Ureter (tissue), 1 donor: Measurements from ENCODE around the gene AGBL5. TPM values are rescaled to one million over a fixed set of nuclear protein-coding genes. Genes with fewer than 3 reads are reported as not detected.

Experiments used
- DNase-seq: peaks from one replicate; pipeline ENCODE4 v3.0.0-alpha.2; 2020; ENCODE audit warnings: low spot score
- total RNA-seq: library from RNA; stranded (reverse); gene quantifications from one replicate; pipeline ENCODE4 v1.2.4, GENCODE V29; 2023
- donor health status: DM: yes; HTN: yes; CAD: no.

AGBL5 gene, protein sequence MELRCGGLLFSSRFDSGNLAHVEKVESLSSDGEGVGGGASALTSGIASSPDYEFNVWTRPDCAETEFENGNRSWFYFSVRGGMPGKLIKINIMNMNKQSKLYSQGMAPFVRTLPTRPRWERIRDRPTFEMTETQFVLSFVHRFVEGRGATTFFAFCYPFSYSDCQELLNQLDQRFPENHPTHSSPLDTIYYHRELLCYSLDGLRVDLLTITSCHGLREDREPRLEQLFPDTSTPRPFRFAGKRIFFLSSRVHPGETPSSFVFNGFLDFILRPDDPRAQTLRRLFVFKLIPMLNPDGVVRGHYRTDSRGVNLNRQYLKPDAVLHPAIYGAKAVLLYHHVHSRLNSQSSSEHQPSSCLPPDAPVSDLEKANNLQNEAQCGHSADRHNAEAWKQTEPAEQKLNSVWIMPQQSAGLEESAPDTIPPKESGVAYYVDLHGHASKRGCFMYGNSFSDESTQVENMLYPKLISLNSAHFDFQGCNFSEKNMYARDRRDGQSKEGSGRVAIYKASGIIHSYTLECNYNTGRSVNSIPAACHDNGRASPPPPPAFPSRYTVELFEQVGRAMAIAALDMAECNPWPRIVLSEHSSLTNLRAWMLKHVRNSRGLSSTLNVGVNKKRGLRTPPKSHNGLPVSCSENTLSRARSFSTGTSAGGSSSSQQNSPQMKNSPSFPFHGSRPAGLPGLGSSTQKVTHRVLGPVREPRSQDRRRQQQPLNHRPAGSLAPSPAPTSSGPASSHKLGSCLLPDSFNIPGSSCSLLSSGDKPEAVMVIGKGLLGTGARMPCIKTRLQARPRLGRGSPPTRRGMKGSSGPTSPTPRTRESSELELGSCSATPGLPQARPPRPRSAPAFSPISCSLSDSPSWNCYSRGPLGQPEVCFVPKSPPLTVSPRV
- 22.0 TPM for total RNA-seq

DNA sequence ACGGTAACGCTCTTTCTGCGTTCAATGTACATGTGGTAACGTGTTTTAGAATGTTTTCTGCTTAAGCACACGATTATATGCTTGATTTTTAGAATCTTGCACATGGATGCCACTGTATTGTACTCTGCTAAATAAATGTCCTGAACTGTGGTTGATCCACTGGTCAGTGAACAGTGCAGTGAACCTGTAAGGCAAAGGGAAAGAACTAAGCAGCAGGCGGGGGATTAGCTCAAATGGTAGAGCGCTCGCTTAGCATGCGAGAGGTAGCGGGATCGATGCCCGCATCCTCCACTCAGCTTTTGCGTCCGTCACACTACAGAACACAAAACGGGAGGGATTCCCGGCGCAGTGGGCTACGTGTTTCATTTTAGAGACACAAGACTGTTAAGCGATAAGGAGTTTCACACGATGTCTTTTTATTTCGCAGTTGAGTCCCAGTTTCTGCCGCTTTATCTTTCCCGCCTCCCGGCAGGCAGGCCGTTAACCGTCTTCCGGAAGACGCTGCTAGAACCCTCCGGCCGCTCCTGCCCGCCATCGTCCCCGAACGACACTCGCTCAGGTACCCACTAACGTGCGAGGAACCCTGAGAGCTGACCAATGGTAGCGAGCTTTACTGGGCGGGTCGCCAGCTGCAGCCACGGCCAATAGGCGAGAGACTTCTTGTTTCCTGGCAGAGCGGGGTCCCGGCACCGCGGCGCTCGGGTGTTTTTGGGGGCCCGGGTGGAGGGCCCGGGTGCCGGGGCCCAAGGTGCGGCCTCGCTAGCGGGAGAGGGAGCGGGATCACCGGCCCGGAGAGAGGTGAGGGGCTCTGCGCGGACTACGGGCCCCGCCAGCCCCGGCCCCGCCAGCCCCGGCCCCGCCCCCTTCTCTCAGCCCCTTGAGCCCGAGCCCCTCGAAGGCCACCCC is at the start of gene AGBL5:
TSS of gene AGBL5 (plus strand) at position 673 of the 906 bp plus-strand sequence. CDS start 1,291 bp downstream, outside the sequence.
- DNase-seq = peak; percentile 97

DNA sequence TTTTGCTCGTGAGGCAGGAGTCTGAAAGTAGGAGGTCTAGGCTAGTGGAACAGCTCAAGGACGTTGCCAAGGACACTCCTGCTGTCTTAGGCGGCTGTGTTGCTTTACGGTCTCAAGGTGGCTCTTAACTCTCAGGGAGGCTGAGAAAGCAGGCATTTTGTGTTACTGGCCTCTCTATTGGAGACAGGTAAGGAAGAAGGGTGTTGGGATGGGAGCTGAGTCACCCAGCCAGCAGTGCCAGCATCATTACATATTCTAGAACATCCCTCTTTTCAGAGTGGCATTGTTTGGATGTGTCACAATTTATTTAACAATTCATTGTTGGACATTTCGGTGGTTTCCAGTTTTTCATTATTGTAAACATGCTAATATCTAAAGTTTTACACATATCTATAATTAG is 49.5 kb upstream of the AGBL5 start:
- no peak for DNase-seq

DNA sequence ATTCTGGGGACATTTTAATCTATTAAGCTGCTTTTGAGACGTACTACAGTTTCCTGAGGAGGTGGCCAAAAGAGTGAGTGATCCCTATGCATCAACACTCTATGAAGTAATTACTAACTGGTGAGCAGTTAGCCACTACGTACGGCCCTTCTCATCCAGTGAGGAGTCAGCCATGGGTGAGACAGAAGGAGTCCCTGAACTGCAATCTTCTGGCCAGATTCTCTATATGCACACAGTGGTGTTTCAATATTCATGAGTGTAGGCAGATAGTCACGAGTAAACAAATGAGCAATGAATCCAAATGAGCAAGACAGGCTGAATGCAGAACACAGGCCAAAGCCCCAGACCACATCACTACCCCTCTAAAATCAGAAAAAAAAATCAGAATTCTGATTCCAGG is 48.5 kb upstream of the AGBL5 start:
- no peak for DNase-seq

DNA sequence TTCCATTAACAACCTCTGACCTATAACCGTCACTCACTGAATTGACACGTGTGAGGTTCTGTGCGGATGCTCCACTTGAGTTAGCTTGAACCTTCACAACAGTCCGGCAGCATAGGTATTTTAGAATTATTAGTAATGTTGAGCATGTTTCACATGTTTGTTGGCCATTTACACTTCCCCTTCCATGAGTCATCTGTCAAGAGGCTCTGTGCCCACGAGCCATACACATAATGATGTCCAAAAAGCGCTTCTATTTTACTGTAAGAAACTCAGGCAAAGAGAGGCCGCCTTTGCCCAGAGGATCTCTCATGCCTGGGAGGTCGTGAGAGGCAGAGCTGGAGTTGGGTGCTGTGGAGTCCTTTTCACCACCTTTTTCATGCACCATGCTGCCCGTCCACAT is 47.6 kb upstream of the AGBL5 start:
- no peak for DNase-seq

DNA sequence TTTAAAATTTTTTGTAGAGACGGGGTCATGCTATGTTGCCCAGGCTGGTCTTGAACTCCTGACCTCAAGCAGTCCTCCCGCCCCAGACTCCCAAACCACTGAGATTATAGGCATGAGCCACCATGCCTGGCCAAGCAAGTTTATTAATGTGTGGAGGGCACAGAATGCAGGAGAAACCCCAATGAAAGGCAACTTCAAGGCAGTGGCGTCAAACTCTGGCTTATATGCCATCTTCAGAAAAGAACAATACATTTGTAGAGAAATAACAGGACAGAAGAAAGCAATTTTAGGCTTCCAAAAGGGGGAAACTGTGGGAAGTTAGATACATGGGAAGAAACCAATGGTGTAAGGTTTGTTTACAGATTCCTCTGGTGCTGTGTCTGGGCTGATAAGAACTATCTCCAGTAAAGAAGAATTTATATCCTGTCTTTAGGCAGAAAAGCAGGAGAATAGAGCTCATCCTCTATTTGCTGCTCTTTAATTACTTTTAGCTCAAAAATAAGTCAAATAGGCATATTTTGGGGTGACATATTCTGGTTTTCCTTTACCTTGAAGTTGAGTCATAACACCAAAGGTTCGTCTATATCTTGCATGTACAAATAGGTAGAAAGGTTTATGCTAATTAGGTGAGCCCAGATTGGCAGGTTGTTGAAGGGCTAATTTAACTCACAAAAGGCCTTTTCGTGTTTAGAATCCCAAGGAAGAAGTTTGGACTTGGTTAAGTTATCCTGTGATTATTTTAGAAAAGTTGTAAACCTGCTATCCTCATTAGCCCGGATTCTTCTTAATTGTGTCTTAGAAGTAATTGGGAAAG is 44.7 kb upstream of the AGBL5 start:
- DNase-seq = no peak

DNA sequence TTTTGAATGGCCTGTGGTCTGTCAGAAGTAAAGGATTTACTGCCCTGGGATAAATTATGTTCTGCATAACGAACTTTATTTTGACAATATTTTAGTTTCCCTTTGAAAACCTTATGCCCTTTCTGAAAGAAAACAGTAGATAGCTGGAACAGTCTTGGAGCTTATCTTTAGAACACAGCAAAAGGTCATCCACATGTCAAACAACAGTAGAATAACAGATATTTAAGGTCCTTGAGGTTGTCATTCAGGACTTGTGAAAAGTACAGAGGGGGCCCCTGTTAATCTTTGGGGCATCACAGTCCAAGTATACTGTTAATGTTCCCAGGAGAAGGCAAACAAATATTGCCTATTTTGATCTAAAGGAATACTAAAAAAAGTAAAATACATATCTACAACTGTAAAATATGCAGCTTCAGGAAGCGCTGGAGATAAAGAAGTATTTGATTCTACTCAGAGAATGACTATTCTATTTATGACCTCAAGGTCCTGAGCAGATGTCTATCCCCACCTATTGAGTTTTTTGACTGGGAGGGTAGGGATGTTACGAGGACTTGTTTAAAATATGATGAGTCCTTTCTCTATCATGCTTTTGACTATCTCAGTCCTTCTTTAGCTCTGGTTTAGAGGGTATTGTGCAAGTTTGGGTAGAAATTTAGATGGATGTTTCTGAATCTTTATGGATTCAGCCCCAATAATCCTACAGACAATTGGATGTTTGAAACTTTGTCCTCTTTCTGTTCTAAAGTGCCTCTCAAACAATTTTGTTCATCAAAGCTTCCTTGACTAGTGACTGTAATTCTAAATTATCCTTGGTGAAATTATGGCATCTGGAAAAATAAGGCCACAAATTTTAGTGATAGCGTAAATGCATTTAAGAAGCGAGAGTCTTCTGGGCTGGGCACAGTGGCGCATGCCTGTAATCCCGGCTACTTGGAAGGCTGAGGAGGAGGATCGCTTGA is 43.8 kb upstream of the AGBL5 start:
- DNase-seq = no peak

DNA sequence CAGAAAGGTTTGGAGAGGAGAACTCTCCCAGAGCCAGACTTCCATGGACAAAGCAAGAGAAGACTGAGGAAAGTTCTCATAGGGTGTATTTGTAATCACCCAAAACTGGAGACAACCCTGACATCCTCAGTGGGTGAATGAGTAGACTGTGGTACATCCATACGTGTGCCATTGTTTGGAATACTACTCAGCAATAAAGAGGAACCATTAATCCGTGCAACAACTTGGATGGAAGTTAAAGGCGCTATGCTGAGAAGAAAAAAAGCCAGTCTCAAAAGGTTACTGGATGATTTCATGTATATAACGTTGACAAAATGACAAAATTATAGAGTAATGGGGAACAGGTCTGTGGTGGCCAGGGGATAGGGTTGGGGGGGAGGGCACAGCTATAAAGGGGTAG is 42.8 kb upstream of the AGBL5 start:
- no peak for DNase-seq

DNA sequence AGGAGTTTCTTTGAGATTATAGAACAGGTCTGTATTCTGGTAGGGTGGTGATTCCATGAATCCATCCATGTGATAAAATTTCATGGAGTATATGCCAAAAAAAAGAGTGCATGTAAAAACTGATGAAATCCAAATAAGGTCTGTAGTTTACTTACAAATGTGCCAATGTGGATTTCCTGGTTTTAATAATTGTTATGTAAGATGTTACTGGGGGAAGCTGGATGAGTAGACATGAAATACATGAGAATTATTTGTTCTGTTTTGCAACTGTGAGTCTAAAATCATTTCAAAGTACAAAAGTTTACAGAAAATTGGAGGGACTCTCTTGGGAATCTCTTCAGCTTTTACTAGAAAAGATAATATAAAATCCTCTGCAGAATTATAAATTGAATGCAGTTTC is 42.4 kb upstream of the AGBL5 start:
- DNase-seq = no peak

DNA sequence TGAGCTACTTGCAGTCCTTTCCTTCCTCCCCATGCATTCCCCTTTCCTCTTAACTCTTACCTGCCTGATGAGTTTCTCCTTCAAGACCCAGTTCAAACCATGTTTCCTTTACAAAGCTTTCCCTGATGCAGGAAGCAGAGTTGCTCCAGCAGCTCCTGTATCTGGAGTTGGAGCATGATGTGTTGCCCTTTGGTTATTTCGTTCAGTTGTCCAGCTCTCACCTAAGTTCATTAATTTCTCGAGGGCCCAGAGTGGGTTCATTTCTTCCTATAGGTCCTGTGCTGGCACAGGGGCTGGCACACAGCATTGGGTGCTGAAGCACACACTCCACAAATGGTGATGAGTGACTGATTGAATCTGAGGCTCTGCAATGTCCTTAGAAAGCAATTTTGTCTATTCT is 41.8 kb upstream of the AGBL5 start:
- no peak for DNase-seq

DNA sequence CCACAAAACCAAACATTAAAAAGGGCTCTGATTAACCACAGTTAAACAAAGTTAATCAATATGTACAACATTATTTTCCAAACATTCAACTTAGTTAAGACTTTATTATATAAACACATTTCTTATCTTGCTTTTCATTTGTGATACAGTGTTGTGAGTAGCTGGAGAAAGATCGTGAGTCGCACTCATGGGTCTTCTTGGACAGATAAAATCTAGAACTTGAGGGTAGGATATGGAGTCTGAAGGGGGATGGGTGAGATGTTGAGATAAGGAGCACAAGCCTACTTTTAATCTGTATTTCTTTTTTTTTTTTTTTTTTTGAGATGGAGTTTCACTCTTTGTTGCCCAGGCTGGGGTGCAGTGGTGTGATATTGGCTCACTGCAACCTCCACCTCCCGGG is 41.3 kb upstream of the AGBL5 start:
- DNase-seq = no peak

DNA sequence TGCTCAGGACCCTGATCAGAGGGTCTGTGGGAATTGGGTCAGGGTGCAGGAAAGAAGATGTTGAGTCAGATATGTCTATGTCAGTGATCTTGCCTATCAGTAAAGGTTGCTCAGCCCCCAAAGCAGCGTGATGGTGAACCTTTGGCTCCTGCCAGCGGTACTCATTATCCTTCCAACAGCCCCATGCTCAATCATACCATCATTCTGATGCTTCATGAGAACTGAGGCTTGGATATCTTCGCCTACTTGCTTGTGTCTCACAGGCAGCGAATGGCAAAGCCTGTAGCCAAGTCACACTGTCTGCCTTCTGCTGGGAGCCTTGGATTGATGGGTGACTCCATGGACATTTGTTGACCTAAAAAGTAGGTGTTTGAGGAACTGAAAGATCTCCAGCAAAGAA is 37.7 kb upstream of the AGBL5 start:
- DNase-seq = no peak

DNA sequence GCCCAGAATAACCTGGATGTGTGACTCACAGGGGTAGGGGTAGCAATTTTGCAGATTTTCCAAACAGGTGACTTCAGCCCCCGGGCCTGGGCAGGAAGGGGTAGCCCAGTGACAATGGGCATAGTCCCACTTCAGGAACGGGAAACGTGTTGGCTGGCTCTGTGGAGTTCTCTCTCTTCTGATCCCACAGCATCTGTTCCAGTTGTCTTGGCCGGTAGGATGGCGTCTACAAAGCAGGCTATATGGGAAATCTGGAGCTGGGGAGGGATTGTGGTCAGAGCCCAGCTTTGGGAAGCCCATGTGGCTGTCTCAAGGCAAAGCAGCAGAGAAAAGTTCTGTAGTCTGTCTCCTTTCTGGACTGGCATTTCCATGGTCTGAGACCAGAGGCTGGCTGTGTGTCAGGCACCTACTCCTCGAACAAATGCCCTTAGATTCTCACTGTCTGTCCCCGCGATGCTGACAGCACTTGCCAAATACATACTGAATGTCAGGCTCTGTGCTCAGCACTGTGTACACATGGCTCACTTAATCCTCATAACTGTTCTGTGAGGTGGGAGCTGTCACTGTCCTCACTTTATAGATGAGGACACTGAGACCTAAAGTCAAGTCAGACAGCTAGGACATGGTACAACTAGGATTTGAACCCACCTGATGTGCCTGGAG is 36.6 kb upstream of the AGBL5 start:
- DNase-seq = no peak

DNA sequence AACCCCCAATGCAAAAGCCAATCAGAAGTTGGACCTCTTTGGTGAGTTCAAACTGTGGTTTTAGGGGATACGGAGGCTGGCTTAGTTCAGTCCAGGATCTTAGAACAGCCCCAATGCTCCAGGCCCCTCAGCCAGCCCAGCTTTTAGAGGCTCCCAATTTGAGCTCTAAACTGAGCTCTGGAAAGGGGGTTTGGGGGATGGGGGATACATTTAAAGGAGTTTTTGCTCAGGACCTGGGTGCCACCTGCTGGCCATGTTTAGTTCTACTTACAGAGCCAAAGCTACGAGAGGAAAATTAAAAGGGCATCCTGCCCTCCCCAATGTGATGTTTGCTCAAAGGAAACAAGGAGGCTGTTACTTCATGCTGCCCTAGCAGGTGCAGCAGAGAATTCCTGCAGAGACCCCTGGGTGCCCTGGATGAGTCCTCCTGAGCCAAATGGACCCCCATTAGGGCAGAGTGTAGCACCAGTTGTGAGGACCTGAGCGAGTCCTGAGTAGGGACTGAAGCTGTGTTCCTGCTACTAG is 34.6 kb upstream of the AGBL5 start:
- no peak for DNase-seq

DNA sequence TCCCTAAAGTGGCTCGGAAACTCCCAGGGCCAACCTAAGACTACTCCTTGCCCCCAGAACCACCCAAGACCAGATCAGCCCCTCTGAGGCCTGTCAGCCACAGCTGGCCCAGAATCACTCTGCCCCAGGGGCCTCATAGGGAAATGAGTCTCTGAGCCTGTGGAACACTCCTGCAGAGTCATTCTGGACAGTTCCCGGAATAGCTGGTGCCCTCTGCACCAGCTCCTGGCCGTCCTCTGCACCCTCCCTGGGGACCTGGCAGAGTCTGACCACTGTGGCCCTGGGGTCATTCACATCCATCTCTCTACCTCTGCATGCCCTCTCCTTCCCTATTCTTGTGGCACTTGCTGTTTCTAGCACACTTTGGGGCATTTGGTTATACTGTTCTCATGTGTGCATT is 33.3 kb upstream of the AGBL5 start:
- DNase-seq = no peak

DNA sequence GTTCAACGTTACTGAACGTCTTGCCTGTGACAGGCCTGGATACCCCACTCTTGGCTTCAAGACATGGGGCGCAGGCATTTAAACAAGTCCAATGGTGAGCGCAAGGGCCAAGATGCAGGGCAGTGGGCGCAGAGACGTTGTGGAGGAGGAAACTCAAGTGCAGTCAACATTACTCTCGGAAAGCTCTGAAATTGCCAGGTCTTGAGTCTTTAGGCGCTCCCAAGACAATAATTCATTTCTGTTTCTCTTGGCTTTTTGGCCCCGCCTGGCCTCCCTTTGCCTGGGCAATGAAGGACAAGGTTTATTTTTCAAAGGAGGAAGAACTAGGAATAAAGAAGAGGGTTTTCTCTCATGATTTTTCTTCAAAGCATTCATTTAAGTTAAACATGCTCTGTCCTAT is 32.0 kb upstream of the AGBL5 start:
- DNase-seq = no peak

DNA sequence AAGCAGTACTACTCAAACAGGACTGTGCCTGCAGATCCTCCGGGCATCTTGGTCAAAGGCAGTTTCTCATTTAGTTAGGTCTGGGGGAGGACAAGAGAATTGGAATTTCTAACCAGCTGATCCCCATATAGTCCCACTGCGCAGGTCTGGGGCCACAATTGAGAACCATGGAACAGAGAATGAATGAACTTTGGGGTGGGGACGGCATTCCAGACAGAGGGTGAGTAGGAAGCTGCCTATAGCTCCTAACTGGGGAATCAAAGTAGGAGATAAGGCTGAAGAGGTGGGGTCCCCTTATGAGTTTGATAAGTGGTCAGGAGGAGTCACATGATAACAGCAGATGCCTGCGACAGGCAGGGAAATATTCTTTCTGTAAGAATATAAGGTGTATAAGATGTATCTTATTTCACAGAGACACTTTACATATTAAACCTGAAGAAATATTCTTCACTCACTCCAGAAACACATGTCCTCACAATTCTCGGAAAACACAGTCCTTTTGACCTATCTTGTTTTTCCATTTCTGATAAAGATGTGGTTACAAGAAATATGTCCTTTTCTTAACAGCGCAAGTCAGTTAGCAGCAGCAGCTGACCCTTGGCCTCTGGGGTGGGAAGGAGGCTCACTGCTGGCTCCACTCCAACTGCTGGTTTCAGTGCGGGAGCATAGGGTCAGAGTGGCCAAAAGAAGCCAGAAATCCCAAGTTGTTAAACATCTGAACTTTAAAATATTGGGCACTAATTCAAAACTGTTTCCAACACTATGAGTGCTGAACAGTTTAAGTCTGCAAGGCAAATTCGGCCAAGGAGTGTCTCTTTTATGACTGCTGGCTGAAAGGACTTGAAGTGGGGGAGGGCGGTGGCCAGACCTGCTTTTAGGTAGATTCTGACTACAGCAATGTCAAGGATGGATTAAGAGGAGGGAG is 31.3 kb upstream of the AGBL5 start:
- DNase-seq = no peak

DNA sequence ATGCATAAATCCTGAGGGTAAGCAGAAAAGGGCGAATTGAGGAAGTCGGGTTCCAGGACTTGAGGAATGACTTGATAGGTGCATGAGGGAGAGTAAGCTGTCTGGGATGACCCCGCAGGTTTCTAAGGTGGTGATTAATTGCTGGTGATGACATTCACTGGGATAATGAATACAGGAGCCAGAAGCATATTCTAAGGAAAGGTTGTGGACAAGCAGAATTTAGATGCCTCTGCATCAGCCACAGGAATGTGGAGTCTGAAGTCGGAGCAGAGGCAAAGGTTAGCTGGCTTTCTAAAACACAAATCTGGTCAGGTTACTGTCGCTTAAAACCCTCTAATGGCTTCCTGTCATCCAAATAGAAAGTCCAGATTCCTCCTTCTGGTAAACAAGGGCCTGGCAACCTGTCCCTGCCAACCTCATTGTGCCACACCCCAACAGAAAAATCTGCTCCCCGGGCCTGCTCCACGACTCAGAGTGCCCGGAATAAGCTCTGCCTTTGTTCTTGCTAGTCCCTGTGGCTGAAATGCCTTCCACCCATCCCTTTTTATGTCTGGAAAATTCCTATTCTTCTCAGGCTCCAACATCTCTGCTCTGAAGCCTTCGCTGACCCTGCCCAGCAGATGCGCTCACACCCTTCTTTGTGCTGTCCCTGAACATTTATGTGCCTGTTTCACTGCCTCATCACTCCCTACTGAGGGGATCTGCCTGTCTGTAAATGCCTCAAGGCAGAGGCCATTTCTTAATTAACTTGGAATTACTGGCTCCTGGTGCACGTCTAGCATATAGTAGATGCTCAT is 30.0 kb upstream of the AGBL5 start:
- no peak for DNase-seq
